ENCODE results near the gene FRS2. TPM values are rescaled to one million over a fixed set of nuclear protein-coding genes. Genes with fewer than 3 reads are reported as not detected.

FRS2 gene
- total RNA-seq, 1 experiment from 2014 or later: 33.7 TPM

GRCh38 chr12:69500631-69501030 lies 30.4 kb downstream of the FRS2 start:
- Histone ChIP-seq H3K9me3 (ENCODE audit: control insufficient read depth, low read depth, low read length) (no peaks in the 10 kb centered on the region), H2BK15ac (ENCODE audit: low read depth, low read length) (no peak overlapping the region), H4K8ac (replicated peaks; ENCODE audit: insufficient read length, low read depth, low read length) (no peak overlapping the region), H3K27me3 (ENCODE audit: insufficient read depth, low read length) (no peaks in the 10 kb centered on the region), H2AFZ (ENCODE audit: low read length) (no peak overlapping the region), H3K56ac (ENCODE audit: insufficient read length, low read depth, low read length) (no peak overlapping the region), H3K4me1 (ENCODE audit: insufficient read depth, low read length) (no peaks in the 10 kb centered on the region), H3T11ph (ENCODE audit: low read length) (no peak overlapping the region), H2BK20ac (ENCODE audit: low read depth, low read length, poor library complexity, severe bottlenecking) (no peak overlapping the region), H2BK12ac (ENCODE audit: insufficient read length, low read depth, low read length) (no peak overlapping the region), H3K4me2 (ENCODE audit: insufficient read depth, insufficient read length, low read length) (no peak overlapping the region), H2BK120ac (ENCODE audit: low read depth, low read length, poor library complexity, severe bottlenecking) (no peak overlapping the region), H3K18ac (ENCODE audit: insufficient read length, low read depth, low read length) (no peak overlapping the region), H3K27ac (ENCODE audit: insufficient read length, low read depth, low read length) (no peak overlapping the region), H3K79me2 (ENCODE audit: insufficient read depth, low read length) (peaks cover 3% of the 10 kb centered on the region; the same call in 1 of the 2 replicates), H3K23ac (ENCODE audit: insufficient read length, low read depth, low read length) (no peak overlapping the region), H3K9ac (ENCODE audit: extremely low read depth, insufficient read length, low read length) (no peak overlapping the region), H2BK5ac (ENCODE audit: insufficient read length, low read length) (no peak overlapping the region), H4K91ac (ENCODE audit: insufficient read length, low read depth, low read length) (no peak overlapping the region), H3K4ac (ENCODE audit: low read depth, low read length) (no peak overlapping the region), H3K14ac (ENCODE audit: insufficient read depth, low read length) (no peak overlapping the region), H3K79me1 (ENCODE audit: insufficient read depth, low read depth, low read length, poor library complexity, severe bottlenecking) (peaks cover 3% of the 10 kb centered on the region), H4K20me1 (ENCODE audit: control insufficient read depth, insufficient read depth, insufficient read length) (no peaks in the 10 kb centered on the region), H4K5ac (ENCODE audit: insufficient read length, low read depth, low read length) (no peak overlapping the region), H3K23me2 (ENCODE audit: insufficient read length, low read depth, low read length, poor library complexity, severe bottlenecking) (no peaks in the 10 kb centered on the region), H2AK5ac (ENCODE audit: insufficient read length, low read length) (no peak overlapping the region)
- TF ChIP-seq, protein P1, sequence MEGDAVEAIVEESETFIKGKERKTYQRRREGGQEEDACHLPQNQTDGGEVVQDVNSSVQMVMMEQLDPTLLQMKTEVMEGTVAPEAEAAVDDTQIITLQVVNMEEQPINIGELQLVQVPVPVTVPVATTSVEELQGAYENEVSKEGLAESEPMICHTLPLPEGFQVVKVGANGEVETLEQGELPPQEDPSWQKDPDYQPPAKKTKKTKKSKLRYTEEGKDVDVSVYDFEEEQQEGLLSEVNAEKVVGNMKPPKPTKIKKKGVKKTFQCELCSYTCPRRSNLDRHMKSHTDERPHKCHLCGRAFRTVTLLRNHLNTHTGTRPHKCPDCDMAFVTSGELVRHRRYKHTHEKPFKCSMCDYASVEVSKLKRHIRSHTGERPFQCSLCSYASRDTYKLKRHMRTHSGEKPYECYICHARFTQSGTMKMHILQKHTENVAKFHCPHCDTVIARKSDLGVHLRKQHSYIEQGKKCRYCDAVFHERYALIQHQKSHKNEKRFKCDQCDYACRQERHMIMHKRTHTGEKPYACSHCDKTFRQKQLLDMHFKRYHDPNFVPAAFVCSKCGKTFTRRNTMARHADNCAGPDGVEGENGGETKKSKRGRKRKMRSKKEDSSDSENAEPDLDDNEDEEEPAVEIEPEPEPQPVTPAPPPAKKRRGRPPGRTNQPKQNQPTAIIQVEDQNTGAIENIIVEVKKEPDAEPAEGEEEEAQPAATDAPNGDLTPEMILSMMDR (conservative IDR thresholded peaks at IDR 0.05): no peak
- no peak overlapping the region for H3K4me3 Mint-ChIP-seq
- H3K36me3 Mint-ChIP-seq (ENCODE audit: insufficient read depth in 1 of 3, low read depth in 3 of 3): peaks cover 0 to 1% (median 0%) of the 10 kb centered on the region in 3 experiments; a peak in 2 of 7 replicates
- H3K27me3 Mint-ChIP-seq (ENCODE audit: low read depth): no peaks in the 10 kb centered on the region
- peaks cover 16 to 28% of the 10 kb centered on the region in 2 experiments for H3K4me1 Mint-ChIP-seq
- DNase-seq: no peak
- H3K27ac Mint-ChIP-seq: no peak overlapping the region
- H3K9me3 Mint-ChIP-seq: no peaks in the 10 kb centered on the region
- WGBS (ENCODE audit: extremely low coverage, insufficient read length, low lambda C conversion rate): no CpG with 5 or more reads among the region's 1 CpG
